ENCODE results near the gene AFTPH.

Gene AFTPH

GRCh38 chr2:64541547-64541946, 17.4 kb downstream of the AFTPH start:
- H3K27ac Mint-ChIP-seq, result no peak overlapping the region
- H3K4me1 Mint-ChIP-seq (ENCODE audit: low read depth), result peaks cover 25% of the 10 kb centered on the region
- no peaks in the 10 kb centered on the region for H3K27me3 Mint-ChIP-seq (ENCODE audit: low read depth)
- no peak overlapping the region for H3K4me3 Mint-ChIP-seq
- no peaks in the 10 kb centered on the region for H3K9me3 Mint-ChIP-seq
- peaks cover 3% of the 10 kb centered on the region for H3K36me3 Mint-ChIP-seq (ENCODE audit: low read depth)

GRCh38 chr2:64542071-64543007, 18.2 kb downstream of the AFTPH start:
- no peak overlapping the region for H3K4me3 Mint-ChIP-seq
- H3K4me1 Mint-ChIP-seq (ENCODE audit: low read depth), result peaks cover 28% of the 10 kb centered on the region
- H3K9me3 Mint-ChIP-seq, result no peaks in the 10 kb centered on the region
- H3K36me3 Mint-ChIP-seq (ENCODE audit: low read depth), result peaks cover 3% of the 10 kb centered on the region
- H3K27ac Mint-ChIP-seq, result no peak overlapping the region
- H3K27me3 Mint-ChIP-seq (ENCODE audit: low read depth), result no peaks in the 10 kb centered on the region

GRCh38 chr2:64543008-64543697, 19.0 kb downstream of the AFTPH start:
- Mint-ChIP-seq H3K9me3 (no peaks in the 10 kb centered on the region), H3K4me3 (no peak overlapping the region), H3K27me3 (ENCODE audit: low read depth) (no peaks in the 10 kb centered on the region), H3K4me1 (ENCODE audit: low read depth) (peaks cover 26% of the 10 kb centered on the region), H3K27ac (no peak overlapping the region), H3K36me3 (ENCODE audit: low read depth) (peaks cover 3% of the 10 kb centered on the region)

GRCh38 chr2:64548761-64549160, 24.6 kb downstream of the AFTPH start:
- peaks cover 5% of the 10 kb centered on the region for H3K4me1 Mint-ChIP-seq (ENCODE audit: low read depth)
- H3K36me3 Mint-ChIP-seq (ENCODE audit: low read depth), result peaks cover 26% of the 10 kb centered on the region
- no peaks in the 10 kb centered on the region for H3K27me3 Mint-ChIP-seq (ENCODE audit: low read depth)
- H3K4me3 Mint-ChIP-seq, result no peak overlapping the region
- H3K27ac Mint-ChIP-seq, result no peak overlapping the region
- peaks cover 4% of the 10 kb centered on the region for H3K9me3 Mint-ChIP-seq

- H3K9me3 Mint-ChIP-seq, result peaks cover 4% of the 10 kb centered on the region
- no peak overlapping the region for H3K4me3 Mint-ChIP-seq
- no peaks in the 10 kb centered on the region for H3K27me3 Mint-ChIP-seq (ENCODE audit: low read depth)
- H3K36me3 Mint-ChIP-seq (ENCODE audit: low read depth), result peaks cover 26% of the 10 kb centered on the region
- H3K4me1 Mint-ChIP-seq (ENCODE audit: low read depth), result peaks cover 5% of the 10 kb centered on the region
- no peak overlapping the region for H3K27ac Mint-ChIP-seq
Observed at GRCh38 chr2:64550042-64550441, 25.9 kb downstream of the AFTPH start.

GRCh38 chr2:64551851-64552250, 27.7 kb downstream of the AFTPH start:
- H3K27me3 Mint-ChIP-seq (ENCODE audit: low read depth), result no peaks in the 10 kb centered on the region
- peaks cover 29% of the 10 kb centered on the region for H3K36me3 Mint-ChIP-seq (ENCODE audit: low read depth)
- peaks cover 4% of the 10 kb centered on the region for H3K9me3 Mint-ChIP-seq
- no peak overlapping the region for H3K27ac Mint-ChIP-seq
- peaks cover 7% of the 10 kb centered on the region for H3K4me1 Mint-ChIP-seq (ENCODE audit: low read depth)
- no peak overlapping the region for H3K4me3 Mint-ChIP-seq

- peaks cover 4% of the 10 kb centered on the region for H3K9me3 Mint-ChIP-seq
- peaks cover 31% of the 10 kb centered on the region for H3K36me3 Mint-ChIP-seq (ENCODE audit: low read depth)
- peaks cover 3% of the 10 kb centered on the region for H3K4me1 Mint-ChIP-seq (ENCODE audit: low read depth)
- no peak overlapping the region for H3K27ac Mint-ChIP-seq
- H3K27me3 Mint-ChIP-seq (ENCODE audit: low read depth), result no peaks in the 10 kb centered on the region
- H3K4me3 Mint-ChIP-seq, result no peak overlapping the region
Observed at GRCh38 chr2:64554117-64554516, 30.0 kb downstream of the AFTPH start.

GRCh38 chr2:64558445-64559081, 34.4 kb downstream of the AFTPH start:
- Mint-ChIP-seq H3K4me1 (ENCODE audit: low read depth) (peaks cover 19% of the 10 kb centered on the region), H3K27me3 (ENCODE audit: low read depth) (no peaks in the 10 kb centered on the region), H3K4me3 (no peak overlapping the region), H3K9me3 (no peaks in the 10 kb centered on the region), H3K27ac (no peak overlapping the region), H3K36me3 (ENCODE audit: low read depth) (peaks cover 8% of the 10 kb centered on the region)

GRCh38 chr2:64562148-64562784, 38.1 kb downstream of the AFTPH start:
- no peak overlapping the region for H3K27ac Mint-ChIP-seq
- peaks cover 15% of the 10 kb centered on the region for H3K36me3 Mint-ChIP-seq (ENCODE audit: low read depth)
- H3K9me3 Mint-ChIP-seq, result no peaks in the 10 kb centered on the region
- no peaks in the 10 kb centered on the region for H3K27me3 Mint-ChIP-seq (ENCODE audit: low read depth)
- no peak overlapping the region for H3K4me3 Mint-ChIP-seq
- peaks cover 28% of the 10 kb centered on the region for H3K4me1 Mint-ChIP-seq (ENCODE audit: low read depth)

- H3K4me1 Mint-ChIP-seq (ENCODE audit: low read depth), result peaks cover 28% of the 10 kb centered on the region
Observed at GRCh38 chr2:64563436-64563938, 39.4 kb downstream of the AFTPH start.

GRCh38 chr2:64565949-64566710, 42.0 kb downstream of the AFTPH start:
- Mint-ChIP-seq H3K36me3 (ENCODE audit: low read depth) (peaks cover 16% of the 10 kb centered on the region), H3K4me3 (no peak overlapping the region), H3K4me1 (ENCODE audit: low read depth) (peaks cover 26% of the 10 kb centered on the region), H3K9me3 (no peaks in the 10 kb centered on the region), H3K27me3 (ENCODE audit: low read depth) (no peaks in the 10 kb centered on the region), H3K27ac (no peak overlapping the region)

More at GRCh38 chr2:64563436-64563938, 39.4 kb downstream of the AFTPH start:
- Mint-ChIP-seq H3K27me3 (ENCODE audit: low read depth) (no peaks in the 10 kb centered on the region), H3K9me3 (no peaks in the 10 kb centered on the region), H3K36me3 (ENCODE audit: low read depth) (peaks cover 16% of the 10 kb centered on the region), H3K4me3 (no peak overlapping the region), H3K27ac (no peak overlapping the region)

- Mint-ChIP-seq H3K9me3 (no peaks in the 10 kb centered on the region), H3K4me1 (ENCODE audit: low read depth) (peaks cover 18% of the 10 kb centered on the region), H3K27me3 (ENCODE audit: low read depth) (no peaks in the 10 kb centered on the region), H3K36me3 (ENCODE audit: low read depth) (peaks cover 25% of the 10 kb centered on the region), H3K27ac (no peak overlapping the region), H3K4me3 (no peak overlapping the region)
Observed at GRCh38 chr2:64567473-64567872, 43.3 kb downstream of the AFTPH start.

- Mint-ChIP-seq H3K36me3 (ENCODE audit: low read depth) (peaks cover 26% of the 10 kb centered on the region), H3K9me3 (no peaks in the 10 kb centered on the region), H3K27me3 (ENCODE audit: low read depth) (no peaks in the 10 kb centered on the region), H3K27ac (no peak overlapping the region), H3K4me1 (ENCODE audit: low read depth) (peaks cover 11% of the 10 kb centered on the region), H3K4me3 (no peak overlapping the region)
Observed at GRCh38 chr2:64568836-64569235, 44.7 kb downstream of the AFTPH start.
